Measurements from ENCODE around the gene PBX4. TPM values are rescaled to one million over a fixed set of nuclear protein-coding genes. Genes with fewer than 3 reads are reported as not detected.

Gene PBX4
- total RNA-seq, 3 donors from 2014 or later (not counting 1 experiment from before 2014, with no cell fraction given) = 10.7 to 15.9 (median 11.1) TPM

GRCh38 chr19:19538061-19538784 lies 80.3 kb downstream of the PBX4 start, which contains the start of gene CILP2:
TSS of gene CILP2 (plus strand) at chr19:19538265. CDS start at chr19:19538350, 85 bp downstream.
- peaks cover 0 to 17% of the 10 kb centered on the region in 2 donors for H3K27me3 Mint-ChIP-seq (ENCODE audit: low read depth in 2 of 2)
- H3K27ac Mint-ChIP-seq = peak within 1 kb of the TSS; percentile 45 to 75
- Histone ChIP-seq H3K36me3 (ENCODE audit: control insufficient read depth, insufficient read depth, low read length) (no peaks in the 10 kb centered on the region), H3K27me3 (ENCODE audit: control insufficient read depth, insufficient read depth, low read length) (peaks cover 16% of the 10 kb centered on the region), H3K4me1 (ENCODE audit: control insufficient read depth, insufficient read depth, low read length) (peaks cover 37% of the 10 kb centered on the region), H3K4me3 (ENCODE audit: low read length) (no peak within 1 kb of the TSS), H3K27ac (ENCODE audit: low read length) (no peak within 1 kb of the TSS), H3K9me3 (ENCODE audit: control insufficient read depth, insufficient read depth, low read length) (no peaks in the 10 kb centered on the region)
- H3K4me3 Mint-ChIP-seq = peak within 1 kb of the TSS; percentile 84
- H3K9me3 Mint-ChIP-seq = no peaks in the 10 kb centered on the region
- peaks cover 13 to 42% of the 10 kb centered on the region in 2 donors for H3K4me1 Mint-ChIP-seq
- no peaks in the 10 kb centered on the region for H3K36me3 Mint-ChIP-seq
- 9% methylated on average over 56 of the region's 56 CpGs for WGBS (ENCODE audit: insufficient coverage)
- DNase-seq = peak in 1 of 2 donors; percentile 65
- intact Hi-C loops (cut with micrococcal nuclease) = no loop called here
- peak in 1 of 3 donors; percentile 24 for ATAC-seq
- TF ChIP-seq CTCF (IDR thresholded peaks at IDR 0.05) = no peak

GRCh38 chr19:19537075-19538048 lies 81.1 kb downstream of the PBX4 start:
- Histone ChIP-seq H3K9me3 (ENCODE audit: control insufficient read depth, insufficient read depth, low read length) (no peaks in the 10 kb centered on the region), H3K27me3 (ENCODE audit: control insufficient read depth, insufficient read depth, low read length) (peaks cover 16% of the 10 kb centered on the region), H3K27ac (ENCODE audit: low read length) (no peak overlapping the region), H3K4me1 (ENCODE audit: control insufficient read depth, insufficient read depth, low read length) (peaks cover 43% of the 10 kb centered on the region), H3K36me3 (ENCODE audit: control insufficient read depth, insufficient read depth, low read length) (no peaks in the 10 kb centered on the region), H3K4me3 (ENCODE audit: low read length) (no peak overlapping the region)
- intact Hi-C loops (cut with micrococcal nuclease) = no loop called here
- 54% methylated on average over 59 of the region's 59 CpGs for WGBS (ENCODE audit: insufficient coverage)
- ATAC-seq (peak in 1 of 3 donors; percentile 41), DNase-seq (peak in 1 of 2 donors; percentile 69)
- Mint-ChIP-seq H3K36me3 (no peaks in the 10 kb centered on the region), H3K4me3 (peak overlapping the region; percentile 84), H3K9me3 (no peaks in the 10 kb centered on the region), H3K27ac (peak overlapping the region; percentile 45 to 53), H3K27me3 (ENCODE audit: low read depth in 2 of 2) (peaks cover 0 to 12% of the 10 kb centered on the region in 2 donors), H3K4me1 (peaks cover 14 to 42% of the 10 kb centered on the region in 2 donors)
- TF ChIP-seq CTCF (IDR thresholded peaks at IDR 0.05) = no peak

GRCh38 chr19:19535311-19536191 lies 82.9 kb downstream of the PBX4 start:
- Histone ChIP-seq H3K4me3 (ENCODE audit: low read length) (no peak overlapping the region), H3K27ac (ENCODE audit: low read length) (no peak overlapping the region), H3K36me3 (ENCODE audit: control insufficient read depth, insufficient read depth, low read length) (no peaks in the 10 kb centered on the region), H3K27me3 (ENCODE audit: control insufficient read depth, insufficient read depth, low read length) (peaks cover 4% of the 10 kb centered on the region), H3K4me1 (ENCODE audit: control insufficient read depth, insufficient read depth, low read length) (peaks cover 32% of the 10 kb centered on the region), H3K9me3 (ENCODE audit: control insufficient read depth, insufficient read depth, low read length) (no peaks in the 10 kb centered on the region)
- peaks cover 0 to 11% of the 10 kb centered on the region in 2 donors for H3K27me3 Mint-ChIP-seq (ENCODE audit: low read depth in 2 of 2)
- 95% methylated on average over 34 of the region's 34 CpGs for WGBS (ENCODE audit: insufficient coverage)
- intact Hi-C loops (cut with micrococcal nuclease) = no loop called here
- H3K36me3 Mint-ChIP-seq = no peaks in the 10 kb centered on the region
- TF ChIP-seq CTCF (IDR thresholded peaks at IDR 0.05) = no peak
- no peak overlapping the region for H3K4me3 Mint-ChIP-seq
- no peak for ATAC-seq
- DNase-seq = no peak
- no peaks in the 10 kb centered on the region for H3K9me3 Mint-ChIP-seq
- H3K4me1 Mint-ChIP-seq = peaks cover 19 to 33% of the 10 kb centered on the region in 2 donors
- H3K27ac Mint-ChIP-seq = peak overlapping the region in 1 of 2 donors; percentile 47
